SK-N-SH (cell line): ENCODE measurements around the gene LCN2. TPM values are rescaled to one million over a fixed set of nuclear protein-coding genes. Genes with fewer than 3 reads are reported as not detected.

ENCODE experiments used
- CTCF ChIA-PET: fragments of 300-600, 350-600 bp; formaldehyde crosslinking; extraction: SDS; loops from one replicate; lab custom pipeline; 2021; lab: Yijun Ruan, JAX
- POLR2A ChIA-PET: fragments of 350-600 bp; sonication (Branson Sonifier 250); formaldehyde crosslinking; extraction: SDS; loops from one replicate; lab custom pipeline; 2020; ENCODE audit warnings: antibody characterized with exemption, inconsistent platforms; lab: Yijun Ruan, JAX
- DNase-seq: peaks from one replicate; pipeline ENCODE4 v3.0.0; 2012
- H2AFZ ChIP-seq: fragments of 200-600 bp; sonication (generic); 2 replicates; pipeline ENCODE4 v1.8.1; 2016; ENCODE audit warnings: antibody characterized with exemption, mild to moderate bottlenecking, low read depth
- H3F3A ChIP-seq: fragments of 200-600 bp; sonication (generic); replicated peaks from 2 replicates; pipeline ENCODE3; 2016; ENCODE audit warnings: antibody characterized with exemption, mild to moderate bottlenecking; ENCODE audit not compliant: insufficient read depth
- H3K27ac ChIP-seq, 2 experiments: fragments of 200-500 bp in 1 of 2; fragments of 200-600 bp in 1 of 2; sonication (Bioruptor generic) in 1 of 2; sonication (generic), shearing (Covaris generic) in 1 of 2; 2 replicates each; pipeline versions ENCODE4 v1.5.1 to v1.6.1; 2014 to 2016; ENCODE audit warnings: low read depth in 2 of 2, inconsistent platforms in 1 of 2, low read length in 1 of 2, mild to moderate bottlenecking in 1 of 2, mixed read lengths in 1 of 2
- H3K27me3 ChIP-seq: fragments of 200-600 bp; sonication (generic), shearing (Covaris generic); 2 replicates; pipeline ENCODE4 v1.6.1; 2016; ENCODE audit warnings: mixed run types; ENCODE audit not compliant: insufficient read depth
- H3K36me3 ChIP-seq, 2 experiments: fragments of 200-500 bp in 1 of 2; fragments of 200-600 bp in 1 of 2; sonication (Bioruptor generic) in 1 of 2; sonication (generic) in 1 of 2; replicated peaks in 1 of 2; 2 replicates each; pipeline versions ENCODE3 to v1.5.1; 2014 to 2016; ENCODE audit warnings: low read length in 1 of 2, mild to moderate bottlenecking in 1 of 2; ENCODE audit not compliant: insufficient read depth in 2 of 2, control insufficient read depth in 1 of 2
- H3K4me1 ChIP-seq, 2 experiments: fragments of 200-500 bp in 1 of 2; fragments of 200-600 bp in 1 of 2; sonication (Bioruptor generic) in 1 of 2; sonication (generic), shearing (Covaris generic) in 1 of 2; 2 replicates each; pipeline versions ENCODE4 v1.5.1 to v1.6.1; 2014 to 2016; ENCODE audit warnings: low read depth in 1 of 2, low read length in 1 of 2, mixed run types in 1 of 2; ENCODE audit not compliant: insufficient read depth in 2 of 2, control insufficient read depth in 1 of 2
- H3K4me2 ChIP-seq: fragments of 200-600 bp; sonication (generic), shearing (Covaris generic); 2 replicates; pipeline ENCODE4 v1.6.1; 2017; ENCODE audit warnings: mixed run types
- H3K4me3 ChIP-seq, 2 experiments: fragments of 200-500 bp in 1 of 2; fragments of 200-600 bp in 1 of 2; sonication (Bioruptor generic) in 1 of 2; sonication (generic), shearing (Covaris generic) in 1 of 2; 2 replicates each; pipeline versions ENCODE4 v1.5.1 to v1.8.1; 2014 to 2016; ENCODE audit warnings: low read depth in 2 of 2, inconsistent platforms in 1 of 2, low read length in 1 of 2, mild to moderate bottlenecking in 1 of 2, mixed read lengths in 1 of 2, moderate library complexity in 1 of 2
- H3K79me2 ChIP-seq: fragments of 200-600 bp; sonication (generic); 2 replicates; pipeline ENCODE4 v1.8.1; 2017; ENCODE audit warnings: mild to moderate bottlenecking; ENCODE audit not compliant: insufficient read depth
- H3K9ac ChIP-seq: fragments of 200-600 bp; sonication (generic); 2 replicates; pipeline ENCODE4 v1.6.1; 2017; ENCODE audit warnings: mixed run types
- H3K9me2 ChIP-seq: fragments of 200-600 bp; sonication (generic); 2 replicates; pipeline ENCODE4 v1.6.1; 2017; ENCODE audit warnings: mixed run types
- H3K9me3 ChIP-seq: fragments of 200-600 bp; sonication (generic); 2 replicates; pipeline ENCODE4 v1.6.1; 2017; ENCODE audit warnings: mixed run types, mild to moderate bottlenecking, moderate library complexity
- H4K20me1 ChIP-seq: fragments of 200-600 bp; sonication (generic); 2 replicates; pipeline ENCODE4 v1.6.1; 2017; ENCODE audit warnings: mild to moderate bottlenecking, mixed run types; ENCODE audit not compliant: insufficient read depth
- CHD2 ChIP-seq: fragments of 150-350 bp; IDR thresholded peaks from 2 replicates; pipeline ENCODE4 v1.6.1; 2018; ENCODE audit warnings: low read length; ENCODE audit not compliant: partially characterized antibody
- ELF1 ChIP-seq: IDR thresholded peaks from 2 replicates; pipeline ENCODE4 v1.4.0; 2012
- EZH2phosphoT487 ChIP-seq: fragments of 200-600 bp; sonication (generic); IDR thresholded peaks from 2 replicates; pipeline ENCODE4 v1.6.1; 2017; ENCODE audit warnings: low read depth, mixed run types, mild to moderate bottlenecking, antibody characterized with exemption, moderate library complexity, borderline replicate concordance
- FOXJ3 ChIP-seq: sonication (generic); formaldehyde crosslinking; IDR thresholded peaks from 2 replicates; pipeline ENCODE4 v1.5.1; 2020; ENCODE audit warnings: mild to moderate bottlenecking, missing genetic modification reagents
- FOXM1 ChIP-seq: IDR thresholded peaks from 2 replicates; pipeline ENCODE4 v1.4.0; 2012; ENCODE audit warnings: low read depth, mild to moderate bottlenecking
- GATA2 ChIP-seq: sonication (generic); formaldehyde crosslinking; IDR thresholded peaks from 2 replicates; pipeline ENCODE4 v1.5.0; 2020; ENCODE audit warnings: mild to moderate bottlenecking, missing genetic modification reagents
- MEF2A ChIP-seq: IDR thresholded peaks from 2 replicates; pipeline ENCODE4 v1.4.0; 2012; ENCODE audit warnings: low read depth, borderline replicate concordance
- NFIC ChIP-seq: IDR thresholded peaks from 2 replicates; pipeline ENCODE4 v1.4.0; 2012; ENCODE audit warnings: borderline replicate concordance
- NRF1 ChIP-seq: IDR thresholded peaks from 2 replicates; pipeline ENCODE4 v1.6.1; 2012; ENCODE audit warnings: low read depth, mild to moderate bottlenecking, low read length
- RCOR1 ChIP-seq: fragments of 150-350 bp; IDR thresholded peaks from 2 replicates; pipeline ENCODE4 v1.6.1; 2017; ENCODE audit warnings: antibody characterized with exemption, low read length
- RFX5 ChIP-seq: IDR thresholded peaks from 2 replicates; pipeline ENCODE4 v1.6.1; 2012; ENCODE audit warnings: mild to moderate bottlenecking, improper control_type of control experiment, low read length
- SIN3A ChIP-seq: IDR thresholded peaks from 2 replicates; pipeline ENCODE4 v1.6.1; 2012; ENCODE audit warnings: low read depth, mild to moderate bottlenecking, low read length, moderate library complexity, borderline replicate concordance
- WGBS: methylation state at CpG from one replicate; pipeline ENCODE4 v1.1.6; 2017; ENCODE audit warnings: low lambda C conversion rate; 5-methylcytosine and 5-hydroxymethylcytosine counted together
- polyA plus RNA-seq, 3 experiments: library from polyadenylated mRNA; depleted of rRNA; stranded (reverse); fragments of >200 nt; gene quantifications; 2 replicates each; pipeline ENCODE4 v1.2.3, GENCODE V29; 2012
- TF ChIP-seq, protein P1 (sequence below): IDR thresholded peaks from 2 replicates; pipeline ENCODE4 v1.4.0; 2012; ENCODE audit warnings: low read depth, borderline replicate concordance
- TF ChIP-seq, protein P2 (sequence below): fragments of 150-350 bp; IDR thresholded peaks from 2 replicates; pipeline ENCODE4 v1.6.1; 2017; ENCODE audit warnings: antibody characterized with exemption, low read length, low read depth, borderline replicate concordance
- TF ChIP-seq, protein P3 (sequence below): fragments of 200-600 bp; sonication (generic); IDR thresholded peaks from 2 replicates; pipeline ENCODE4 v1.6.1; 2017; ENCODE audit warnings: antibody characterized with exemption, mild to moderate bottlenecking, moderate library complexity

LCN2 gene
- polyA plus RNA-seq, 1 of the 3 experiments (the other 2 are of a cell fraction): not detected

DNA sequence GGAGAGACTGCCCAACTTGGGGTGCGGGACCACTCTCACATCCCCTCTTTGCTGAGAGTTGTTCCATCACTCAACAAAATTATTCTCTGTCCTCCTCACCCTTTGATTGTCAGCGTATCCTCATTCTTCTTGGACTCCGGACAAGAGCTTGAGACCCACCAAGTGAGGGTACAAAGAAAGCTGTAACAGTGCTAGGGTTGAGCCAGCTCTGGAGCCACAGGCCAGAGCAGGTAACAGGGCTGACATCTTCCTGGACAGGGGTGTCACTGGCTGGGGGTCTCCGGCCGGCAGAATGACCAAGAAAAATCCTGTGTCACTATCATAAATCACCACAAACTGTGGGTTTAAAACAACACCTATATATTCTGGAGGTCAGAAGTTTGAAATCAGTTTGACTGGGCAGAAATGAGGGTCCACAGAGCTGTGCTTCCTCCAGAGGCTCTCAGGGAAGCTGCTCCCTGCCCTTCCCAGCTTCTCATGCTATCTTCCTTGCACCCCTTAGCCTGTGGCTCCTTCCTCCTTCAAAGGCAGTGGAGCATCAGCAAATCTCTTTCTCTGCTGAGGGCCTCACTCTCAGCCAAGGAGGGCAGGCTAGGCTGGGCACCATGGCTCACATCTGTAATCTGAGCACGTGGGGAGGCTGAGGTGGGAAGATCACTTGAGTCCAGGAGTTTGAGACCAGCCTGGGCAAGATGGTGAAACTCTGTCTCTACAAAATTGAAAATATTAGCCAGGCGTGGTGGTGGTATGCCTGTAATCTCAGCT, 6.7 kb downstream of the LCN2 start:
- TF ChIP-seq, protein P1, sequence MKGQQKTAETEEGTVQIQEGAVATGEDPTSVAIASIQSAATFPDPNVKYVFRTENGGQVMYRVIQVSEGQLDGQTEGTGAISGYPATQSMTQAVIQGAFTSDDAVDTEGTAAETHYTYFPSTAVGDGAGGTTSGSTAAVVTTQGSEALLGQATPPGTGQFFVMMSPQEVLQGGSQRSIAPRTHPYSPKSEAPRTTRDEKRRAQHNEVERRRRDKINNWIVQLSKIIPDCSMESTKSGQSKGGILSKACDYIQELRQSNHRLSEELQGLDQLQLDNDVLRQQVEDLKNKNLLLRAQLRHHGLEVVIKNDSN: no peak
- TF ChIP-seq FOXJ3 (CRISPR knock-in tag): no peak
- no peak for DNase-seq
- no peaks in the 10 kb centered on the region for H3K9me3 ChIP-seq
- 75% methylated on average over 7 of the region's 7 CpGs for WGBS
- no peak overlapping the region for H3K4me2 ChIP-seq
- H3K9me2 ChIP-seq: no peaks in the 10 kb centered on the region
- H2AFZ ChIP-seq: no peak overlapping the region
- no peaks in the 10 kb centered on the region for H3K36me3 ChIP-seq
- H3K79me2 ChIP-seq: peaks cover 7% of the 10 kb centered on the region; the same call in 1 of the 2 replicates
- no peaks in the 10 kb centered on the region for H3K27me3 ChIP-seq
- H3K27ac ChIP-seq: no peak overlapping the region
- H4K20me1 ChIP-seq: no peaks in the 10 kb centered on the region
- POLR2A ChIA-PET: no interaction called here
- H3K4me3 ChIP-seq: no peak overlapping the region
- peaks cover 0 to 8% of the 10 kb centered on the region in 2 experiments; a peak in 2 of 4 replicates for H3K4me1 ChIP-seq
- CTCF ChIA-PET: interaction anchor here (1.3 kb wide), 1 partner anchor 38 kb away, joined by 3 read pairs; no protein-coding TSS in a partner anchor
- no peak overlapping the region for H3K9ac ChIP-seq
- no peaks in the 10 kb centered on the region for H3F3A ChIP-seq

DNA sequence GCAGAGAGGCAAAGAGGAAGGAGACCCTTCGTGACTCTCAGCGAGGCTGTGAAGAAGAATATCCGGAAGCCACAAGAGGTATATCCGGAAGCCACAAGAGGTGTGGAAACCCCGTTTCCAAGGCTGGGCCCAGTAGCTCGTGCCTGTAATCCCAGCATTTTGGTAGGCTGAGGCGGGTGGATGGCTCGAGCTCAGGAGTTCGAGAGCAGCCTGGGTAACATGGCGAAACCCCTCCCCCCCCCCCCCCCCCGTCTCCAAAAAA, 10.2 kb downstream of the LCN2 start:
- CTCF ChIA-PET: interaction anchor here (3.2 to 6.2 kb wide), 2 partner anchors 32 to 42 kb away, joined by 16 to 27 read pairs; partner anchors contain the start of gene CIZ1
- H3K9me2 ChIP-seq: no peaks in the 10 kb centered on the region
- no peaks in the 10 kb centered on the region for H4K20me1 ChIP-seq
- no peak for DNase-seq
- peak overlapping the region; percentile 92 for H2AFZ ChIP-seq
- H3K9ac ChIP-seq: no peak overlapping the region
- peaks cover 0 to 12% of the 10 kb centered on the region in 2 experiments; a peak in 2 of 4 replicates for H3K4me1 ChIP-seq
- H3K4me3 ChIP-seq: peak overlapping the region; percentile 45 to 63
- no peaks in the 10 kb centered on the region for H3F3A ChIP-seq
- TF ChIP-seq SIN3A: no peak
- TF ChIP-seq CHD2: no peak
- TF ChIP-seq, protein P2, sequence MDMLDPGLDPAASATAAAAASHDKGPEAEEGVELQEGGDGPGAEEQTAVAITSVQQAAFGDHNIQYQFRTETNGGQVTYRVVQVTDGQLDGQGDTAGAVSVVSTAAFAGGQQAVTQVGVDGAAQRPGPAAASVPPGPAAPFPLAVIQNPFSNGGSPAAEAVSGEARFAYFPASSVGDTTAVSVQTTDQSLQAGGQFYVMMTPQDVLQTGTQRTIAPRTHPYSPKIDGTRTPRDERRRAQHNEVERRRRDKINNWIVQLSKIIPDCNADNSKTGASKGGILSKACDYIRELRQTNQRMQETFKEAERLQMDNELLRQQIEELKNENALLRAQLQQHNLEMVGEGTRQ: no peak
- TF ChIP-seq RFX5: no peak
- TF ChIP-seq NRF1: no peak
- TF ChIP-seq, protein P3, sequence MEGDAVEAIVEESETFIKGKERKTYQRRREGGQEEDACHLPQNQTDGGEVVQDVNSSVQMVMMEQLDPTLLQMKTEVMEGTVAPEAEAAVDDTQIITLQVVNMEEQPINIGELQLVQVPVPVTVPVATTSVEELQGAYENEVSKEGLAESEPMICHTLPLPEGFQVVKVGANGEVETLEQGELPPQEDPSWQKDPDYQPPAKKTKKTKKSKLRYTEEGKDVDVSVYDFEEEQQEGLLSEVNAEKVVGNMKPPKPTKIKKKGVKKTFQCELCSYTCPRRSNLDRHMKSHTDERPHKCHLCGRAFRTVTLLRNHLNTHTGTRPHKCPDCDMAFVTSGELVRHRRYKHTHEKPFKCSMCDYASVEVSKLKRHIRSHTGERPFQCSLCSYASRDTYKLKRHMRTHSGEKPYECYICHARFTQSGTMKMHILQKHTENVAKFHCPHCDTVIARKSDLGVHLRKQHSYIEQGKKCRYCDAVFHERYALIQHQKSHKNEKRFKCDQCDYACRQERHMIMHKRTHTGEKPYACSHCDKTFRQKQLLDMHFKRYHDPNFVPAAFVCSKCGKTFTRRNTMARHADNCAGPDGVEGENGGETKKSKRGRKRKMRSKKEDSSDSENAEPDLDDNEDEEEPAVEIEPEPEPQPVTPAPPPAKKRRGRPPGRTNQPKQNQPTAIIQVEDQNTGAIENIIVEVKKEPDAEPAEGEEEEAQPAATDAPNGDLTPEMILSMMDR: no peak
- no peak for TF ChIP-seq MEF2A
- no peak for TF ChIP-seq NFIC
- TF ChIP-seq RCOR1: no peak
- TF ChIP-seq EZH2phosphoT487: no peak
- no peak for TF ChIP-seq ELF1
- no peak for TF ChIP-seq GATA2 (CRISPR knock-in tag)
- TF ChIP-seq FOXM1: no peak
- POLR2A ChIA-PET: interaction anchor here (1.0 to 1.7 kb wide), 2 partner anchors 15 to 32 kb away, joined by 3 to 5 read pairs; partner anchors contain the start of gene CIZ1
- H3K27ac ChIP-seq: peak overlapping the region in 1 of 2 experiments; percentile 81; a peak in 3 of 4 replicates
- H3K9me3 ChIP-seq: no peaks in the 10 kb centered on the region
- no peaks in the 10 kb centered on the region for H3K27me3 ChIP-seq
- WGBS: 51% methylated on average over 11 of the region's 11 CpGs
- H3K79me2 ChIP-seq: peaks cover 11% of the 10 kb centered on the region
- H3K36me3 ChIP-seq: peaks cover 0 to 21% of the 10 kb centered on the region in 2 experiments
- peak overlapping the region; percentile 51 for H3K4me2 ChIP-seq
